ENCODE measurements around the gene PTMS. TPM values are rescaled to one million over a fixed set of nuclear protein-coding genes. Genes with fewer than 3 reads are reported as not detected.

Gene PTMS
- total and polyA plus RNA-seq, 2 donors from 2014 or later, result 269 to 590 TPM

- Histone ChIP-seq H3K4me3 (ENCODE audit: low read length in 3 of 3) (no peak overlapping the region), H3K9me3 (ENCODE audit: control insufficient read depth in 2 of 3, insufficient read depth in 1 of 3, low read length in 3 of 3) (no peaks in the 10 kb centered on the region), H3K27ac (ENCODE audit: low read depth in 2 of 2, low read length in 2 of 2) (no peak overlapping the region), H3K9ac (ENCODE audit: low read length in 3 of 3) (no peak overlapping the region), H3K4me1 (ENCODE audit: control insufficient read depth in 2 of 3, insufficient read depth in 2 of 3, low read depth in 1 of 3, low read length in 3 of 3) (peaks cover 0 to 12% (median 10%) of the 10 kb centered on the region in 3 donors), H3K27me3 (ENCODE audit: control insufficient read depth, insufficient read depth, low read length) (no peaks in the 10 kb centered on the region), H3K36me3 (ENCODE audit: control insufficient read depth in 2 of 3, insufficient read depth in 3 of 3, low read length in 3 of 3) (peaks cover 0 to 4% (median 2%) of the 10 kb centered on the region in 3 donors)
- FAIRE-seq (no peak), DNase-seq (no peak)
- intact Hi-C loops (cut with DNase I), result no loop called here
- no peak for TF ChIP-seq CTCF (IDR thresholded peaks at IDR 0.05; ENCODE audit: borderline replicate concordance, extremely low read depth, insufficient read depth)
These were observed 8.4 kb downstream of the PTMS start for GRCh38 chr12:6774499-6775062.

GRCh38 chr12:6775185-6776174 lies 9.3 kb downstream of the PTMS start:
- no peak overlapping the region for H3K4me3 ChIP-seq (ENCODE audit: low read length in 3 of 3)
- DNase-seq (no peak), FAIRE-seq (no peak)
- no peaks in the 10 kb centered on the region for H3K9me3 ChIP-seq (ENCODE audit: control insufficient read depth in 2 of 3, insufficient read depth in 1 of 3, low read length in 3 of 3)
- peaks cover 0 to 4% (median 2%) of the 10 kb centered on the region in 3 donors for H3K36me3 ChIP-seq (ENCODE audit: control insufficient read depth in 2 of 3, insufficient read depth in 3 of 3, low read length in 3 of 3)
- intact Hi-C loops (cut with DNase I), result no loop called here
- peaks cover 0 to 15% (median 12%) of the 10 kb centered on the region in 3 donors for H3K4me1 ChIP-seq (ENCODE audit: control insufficient read depth in 2 of 3, insufficient read depth in 2 of 3, low read depth in 1 of 3, low read length in 3 of 3)
- H3K9ac ChIP-seq (ENCODE audit: low read length in 3 of 3), result no peak overlapping the region
- TF ChIP-seq CTCF (IDR thresholded peaks at IDR 0.05; ENCODE audit: borderline replicate concordance, extremely low read depth, insufficient read depth), result no peak
- no peaks in the 10 kb centered on the region for H3K27me3 ChIP-seq (ENCODE audit: control insufficient read depth, insufficient read depth, low read length)
- no peak overlapping the region for H3K27ac ChIP-seq (ENCODE audit: low read depth in 2 of 2, low read length in 2 of 2)

DNA sequence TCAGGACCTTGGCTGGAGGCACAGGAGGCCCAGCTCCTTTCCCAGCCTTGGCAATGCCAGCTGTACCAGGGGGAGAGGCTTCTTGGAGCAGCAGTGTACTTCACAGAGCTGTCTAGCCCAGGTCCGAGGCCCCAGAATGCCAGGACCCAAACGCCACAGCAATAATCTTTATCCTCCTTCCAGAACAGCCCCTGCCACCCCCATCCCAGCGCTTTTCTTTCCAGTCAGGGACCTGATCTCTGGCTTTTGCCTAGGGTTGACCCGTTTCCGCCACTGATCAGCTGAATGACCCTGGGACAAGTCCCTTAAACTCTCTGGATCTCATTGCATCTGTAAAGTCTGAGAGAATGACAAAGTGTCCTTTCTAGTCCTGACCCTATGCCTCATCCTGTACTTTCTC lies 11.2 kb downstream of the PTMS start:
- H3K9ac ChIP-seq (ENCODE audit: low read length in 3 of 3), result no peak overlapping the region
- H3K4me1 ChIP-seq (ENCODE audit: control insufficient read depth in 2 of 3, insufficient read depth in 2 of 3, low read depth in 1 of 3, low read length in 3 of 3), result peaks cover 0 to 15% (median 10%) of the 10 kb centered on the region in 3 donors
- DNase-seq (no peak), FAIRE-seq (no peak)
- H3K27me3 ChIP-seq (ENCODE audit: control insufficient read depth, insufficient read depth, low read length), result no peaks in the 10 kb centered on the region
- TF ChIP-seq CTCF (IDR thresholded peaks at IDR 0.05; ENCODE audit: borderline replicate concordance, extremely low read depth, insufficient read depth), result no peak
- intact Hi-C loops (cut with DNase I), result no loop called here
- no peak overlapping the region for H3K4me3 ChIP-seq (ENCODE audit: low read length in 3 of 3)
- no peaks in the 10 kb centered on the region for H3K36me3 ChIP-seq (ENCODE audit: control insufficient read depth in 2 of 3, insufficient read depth in 3 of 3, low read length in 3 of 3)
- H3K9me3 ChIP-seq (ENCODE audit: control insufficient read depth in 2 of 3, insufficient read depth in 1 of 3, low read length in 3 of 3), result no peaks in the 10 kb centered on the region
- no peak overlapping the region for H3K27ac ChIP-seq (ENCODE audit: low read depth in 2 of 2, low read length in 2 of 2)

All from kidney (tissue), 14 donors.